ENCODE data around the gene GPR132.
"Not testable (repeated sequence)": the region's sequence is repeated elsewhere in the genome, so short reads cannot be mapped to it uniquely, and the experiment has no call there.

GPR132 gene

DNA sequence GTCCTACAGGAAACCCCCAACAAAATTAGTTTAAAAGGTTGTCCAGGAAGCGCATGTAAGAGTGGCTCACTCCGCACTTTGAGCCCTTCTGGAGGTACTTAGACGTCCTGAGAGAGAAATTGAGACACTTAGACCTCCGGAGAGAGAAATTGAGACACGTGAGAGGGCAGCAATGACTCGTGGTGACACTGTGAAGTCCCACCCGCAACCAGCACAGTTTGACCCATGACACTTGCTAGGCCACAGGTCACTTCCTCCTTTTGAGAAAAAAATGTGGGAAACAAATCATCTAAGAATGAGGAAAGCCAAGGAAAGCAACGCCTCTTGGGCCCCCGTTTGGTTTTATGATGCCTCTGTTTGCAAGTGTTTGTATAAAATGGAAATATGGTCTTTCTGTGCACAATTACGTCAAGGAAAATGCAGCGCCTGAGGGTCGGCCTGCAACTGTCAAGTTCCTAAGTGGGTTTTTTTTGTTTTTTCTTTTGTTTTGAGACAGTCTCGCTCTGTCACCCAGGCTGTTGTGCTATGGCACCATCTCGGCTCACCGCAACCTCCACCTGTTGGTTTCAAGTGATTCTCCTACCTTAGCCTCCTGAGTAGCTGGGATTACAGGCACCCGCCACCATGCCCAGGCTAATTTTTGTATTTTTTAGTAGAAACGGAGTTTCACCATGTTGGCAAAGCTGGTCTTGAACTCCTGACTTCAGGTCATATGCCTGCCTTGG, 30.8 kb downstream of the GPR132 start:
- no peak for DNase-seq

DNA sequence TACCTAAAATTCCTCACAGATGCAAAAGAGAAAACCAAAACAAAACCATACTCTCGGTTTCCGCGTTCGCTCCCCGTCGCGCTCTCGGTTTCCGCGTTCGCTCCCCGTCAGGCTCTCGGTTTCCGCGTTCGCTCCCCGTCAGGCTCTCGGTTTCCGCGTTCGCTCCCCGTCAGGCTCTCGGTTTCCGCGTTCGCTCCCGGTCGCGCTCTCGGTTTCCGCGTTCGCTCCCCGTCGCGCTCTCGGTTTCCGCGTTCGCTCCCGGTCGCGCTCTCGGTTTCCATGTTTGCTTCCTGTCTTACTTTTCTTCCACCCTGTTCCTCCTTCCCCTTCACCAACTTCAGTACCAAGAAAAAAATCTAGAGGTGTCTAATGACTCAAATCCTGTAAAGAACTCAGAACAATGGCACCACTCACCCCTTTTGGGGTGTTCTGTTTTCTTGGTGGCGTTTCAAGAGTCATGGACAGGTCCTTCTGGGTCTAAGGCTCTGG, 31.8 kb downstream of the GPR132 start:
- not testable (repeated sequence) for DNase-seq

GRCh38 chr14:105032451-105032901, 32.8 kb downstream of the GPR132 start:
- DNase-seq: not testable (repeated sequence)

DNA sequence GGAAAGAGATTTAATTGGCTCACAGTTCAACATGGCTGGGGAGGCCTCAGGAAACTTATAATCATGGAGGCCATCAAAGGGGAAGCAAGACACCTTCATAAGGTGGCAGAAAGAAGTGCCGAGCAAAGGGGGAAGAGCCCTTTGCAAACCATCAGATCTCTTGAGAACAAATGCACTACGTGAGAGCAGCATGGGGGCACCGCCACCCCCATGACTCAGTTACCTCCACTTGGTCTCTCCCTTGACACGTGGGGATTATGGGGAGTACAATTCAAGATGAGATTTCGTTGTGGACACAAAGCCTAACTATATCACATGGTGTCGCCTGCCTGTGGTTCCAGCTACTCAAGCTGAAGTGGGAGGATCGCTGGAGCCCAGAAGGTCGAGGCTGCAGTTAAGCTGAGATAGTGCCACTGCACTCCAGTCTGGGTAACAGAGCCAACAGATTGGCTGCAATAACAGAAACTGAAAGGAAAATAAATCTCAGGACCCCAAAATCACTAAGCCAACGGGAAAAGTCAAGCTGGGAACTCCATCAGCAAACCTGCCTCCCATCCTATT, 34.3 kb downstream of the GPR132 start:
- no peak for DNase-seq

- no peak for DNase-seq
Measured at GRCh38 chr14:105030194-105030593, 35.0 kb downstream of the GPR132 start.

DNA sequence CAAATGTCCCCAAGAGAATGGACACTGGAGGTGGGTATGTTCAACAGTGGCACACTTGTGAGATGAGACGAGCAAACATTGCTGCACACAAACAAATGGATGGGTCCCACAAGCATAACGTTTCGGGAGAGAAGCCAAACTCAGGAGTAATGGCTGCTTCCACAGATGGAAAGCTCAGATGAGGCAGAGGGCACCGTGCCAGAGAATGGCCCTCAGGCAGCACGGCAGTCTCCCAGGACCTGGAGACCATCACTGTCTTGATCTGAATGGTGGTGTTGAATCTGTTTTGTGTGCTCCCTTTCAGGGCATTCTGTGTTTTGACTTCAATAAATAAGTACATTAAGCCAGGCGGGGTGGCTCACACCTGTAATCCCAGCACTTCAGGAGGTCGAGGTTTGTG, 35.8 kb downstream of the GPR132 start:
- DNase-seq: no peak

DNA sequence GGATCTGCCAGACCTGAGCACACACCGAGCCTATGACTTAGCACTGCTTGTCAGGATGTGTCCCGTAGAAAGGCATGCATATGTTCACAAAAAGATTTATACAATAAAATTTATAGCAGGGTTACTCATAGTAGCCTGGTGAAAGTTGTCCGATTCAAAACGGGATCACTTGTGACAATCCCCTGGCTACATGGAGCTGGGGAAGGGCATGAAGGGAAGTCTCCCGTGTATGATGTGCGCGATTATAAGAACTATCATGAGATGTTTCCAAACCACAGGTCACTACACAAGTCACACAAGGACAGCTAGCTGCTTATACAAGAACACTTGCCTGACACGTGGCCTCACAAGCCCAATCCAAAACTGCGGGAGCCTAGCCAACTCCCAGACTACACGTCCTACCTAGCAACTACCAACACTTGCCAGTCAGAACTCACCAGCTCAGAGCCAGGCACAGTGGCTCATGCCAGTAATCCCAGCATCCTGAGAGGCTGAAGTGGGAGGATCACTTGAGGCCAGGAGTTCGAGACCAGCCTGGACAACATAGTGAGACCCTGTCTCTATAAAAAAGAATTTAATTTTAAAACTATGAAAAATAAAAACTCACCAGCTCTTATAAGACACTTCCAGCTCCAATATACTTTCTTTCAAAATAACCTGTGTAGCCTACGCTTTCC, 36.8 kb downstream of the GPR132 start:
- no peak for DNase-seq

DNA sequence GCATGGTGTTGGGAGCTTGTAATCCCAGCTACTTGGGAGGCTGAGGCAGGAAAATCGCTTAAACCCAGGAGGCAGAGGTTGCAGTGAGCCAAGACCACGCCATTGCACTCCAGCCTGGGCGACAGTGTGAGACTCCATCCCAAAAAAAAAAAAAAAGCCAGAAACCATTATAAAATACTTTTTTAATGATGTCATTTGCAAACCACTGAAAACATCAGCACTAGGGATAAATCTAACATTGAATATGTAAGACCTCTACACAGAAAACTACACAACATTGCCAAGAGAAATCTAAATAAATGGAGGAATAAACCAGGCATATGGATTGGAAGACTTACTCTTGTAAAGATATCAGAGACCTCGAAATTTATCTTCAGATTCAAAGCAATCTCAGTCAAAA, 37.5 kb downstream of the GPR132 start:
- not testable (repeated sequence) for DNase-seq

GRCh38 chr14:105026802-105027563, 38.2 kb downstream of the GPR132 start:
- no peak for DNase-seq

GRCh38 chr14:105026033-105026785, 39.0 kb downstream of the GPR132 start:
- DNase-seq: no peak

DNA sequence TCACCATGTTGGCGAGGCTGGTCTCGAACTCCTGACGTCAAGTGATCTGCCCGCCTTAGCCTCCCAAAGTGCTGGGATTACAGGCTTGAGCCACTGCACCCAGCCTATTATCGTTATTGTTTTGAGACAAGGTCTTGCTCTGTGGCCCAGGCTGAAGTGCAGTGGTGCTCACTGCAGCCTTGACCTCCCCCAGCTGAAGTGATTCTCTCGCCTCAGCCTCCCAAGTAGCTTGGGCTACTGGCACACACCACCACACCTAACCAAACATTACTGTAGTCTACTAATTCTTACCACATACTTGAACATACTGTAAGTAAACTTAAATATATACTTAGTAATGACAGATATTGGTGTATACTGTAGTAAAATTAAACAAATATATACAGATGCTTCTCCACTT, 39.8 kb downstream of the GPR132 start:
- no peak for DNase-seq

DNA sequence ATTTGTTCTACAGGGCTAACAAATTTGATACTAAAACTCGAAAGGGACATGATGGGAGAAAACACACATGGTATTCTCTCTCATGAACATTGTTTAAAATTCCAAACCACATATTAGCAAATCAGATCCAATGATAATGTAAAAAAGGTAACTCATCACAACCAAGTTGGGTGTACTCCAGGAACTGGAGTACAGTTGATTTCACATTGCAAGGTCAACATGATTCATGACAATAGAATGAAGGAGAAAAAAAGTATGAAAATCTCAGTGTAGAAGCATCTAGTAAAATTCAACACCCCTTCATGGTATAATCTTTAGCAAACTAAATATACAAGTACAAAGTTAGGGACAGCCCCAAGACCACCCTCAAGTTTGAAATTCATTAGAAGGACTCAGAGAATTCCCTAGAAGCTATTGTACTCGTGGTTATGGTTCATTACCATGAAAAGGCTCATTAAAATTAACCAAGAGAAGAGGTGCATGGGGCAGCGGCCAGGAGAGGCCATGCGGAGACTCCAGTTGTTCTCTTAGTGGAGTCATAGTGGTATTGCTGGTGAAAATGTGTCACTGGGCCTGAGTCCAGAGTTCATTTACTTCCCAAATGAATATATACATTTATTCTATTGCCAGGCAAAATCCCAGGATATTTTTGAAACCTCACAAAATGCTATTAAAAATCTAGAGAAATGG, 41.3 kb downstream of the GPR132 start:
- no peak for DNase-seq

DNA sequence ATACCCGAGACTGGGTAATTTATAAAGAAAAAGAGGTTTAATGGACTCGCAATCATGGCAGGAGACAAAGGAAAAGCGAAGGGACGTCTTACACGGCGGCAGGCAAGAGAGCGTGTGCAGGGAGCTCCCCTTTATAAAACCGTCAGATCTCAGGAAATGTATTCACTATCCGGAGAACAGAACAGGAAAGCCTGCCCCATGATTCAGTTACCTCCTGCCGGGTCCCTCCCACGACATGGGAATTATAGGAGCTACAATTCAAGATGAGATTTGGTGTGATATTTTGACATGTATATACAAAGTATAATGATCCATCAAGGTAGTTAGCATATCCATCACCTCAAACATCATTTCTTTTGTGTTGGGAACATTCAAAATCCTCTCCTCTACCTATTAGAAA, 42.1 kb downstream of the GPR132 start:
- no peak for DNase-seq

- no peak for DNase-seq
Measured at GRCh38 chr14:105022276-105022670, 43.0 kb downstream of the GPR132 start.

GRCh38 chr14:105021656-105022275, 43.5 kb downstream of the GPR132 start:
- no peak for DNase-seq

DNA sequence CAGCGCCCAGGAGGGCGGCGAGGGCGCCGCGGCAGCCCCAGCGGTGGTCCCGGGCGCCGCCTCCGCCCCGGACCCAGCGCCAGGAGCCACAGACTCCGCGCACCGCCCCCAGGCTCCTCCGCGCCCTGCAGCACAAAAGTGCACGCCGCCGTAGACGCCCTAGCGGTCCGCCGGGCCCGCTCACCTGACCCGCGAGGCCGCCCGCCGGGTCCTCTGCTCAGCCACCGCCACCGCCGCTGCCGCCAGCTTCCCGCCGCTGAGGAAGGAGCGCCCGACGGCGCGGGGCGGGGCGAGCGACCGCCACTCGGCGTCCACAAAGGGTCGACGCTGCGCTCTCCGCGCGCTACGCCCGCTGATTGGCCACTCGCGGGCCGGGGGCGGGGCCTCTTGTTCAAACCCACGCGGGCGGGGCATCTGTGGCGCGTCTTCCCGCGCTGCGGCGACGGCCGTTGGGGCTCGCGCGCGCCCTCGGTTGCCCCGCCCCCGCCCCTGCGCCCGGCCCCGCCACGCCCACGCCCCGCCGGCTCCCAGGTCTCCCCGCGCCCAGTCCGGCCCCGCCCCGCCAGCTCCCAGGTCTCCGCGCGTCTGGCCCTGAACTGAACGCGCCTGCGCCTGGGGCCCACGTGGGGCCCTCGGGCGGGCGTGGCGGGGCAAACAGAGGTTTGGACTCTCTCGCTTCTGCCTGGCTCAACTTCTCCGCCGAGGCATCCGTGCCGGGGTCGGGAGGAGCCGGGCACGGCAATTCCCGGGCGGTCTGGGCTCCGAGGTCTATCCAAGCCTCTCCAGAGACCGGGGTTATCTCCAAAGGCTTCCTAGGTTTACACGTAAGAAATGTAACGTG, 44.2 kb downstream of the GPR132 start, which contains the start of gene CDCA4:
TSS of gene CDCA4 (minus strand) at position 269 of the 841 bp plus-strand sequence. CDS start 9,154 bp downstream, outside the sequence.
- DNase-seq: peak; percentile 93 to 99 (median 98)

DNA sequence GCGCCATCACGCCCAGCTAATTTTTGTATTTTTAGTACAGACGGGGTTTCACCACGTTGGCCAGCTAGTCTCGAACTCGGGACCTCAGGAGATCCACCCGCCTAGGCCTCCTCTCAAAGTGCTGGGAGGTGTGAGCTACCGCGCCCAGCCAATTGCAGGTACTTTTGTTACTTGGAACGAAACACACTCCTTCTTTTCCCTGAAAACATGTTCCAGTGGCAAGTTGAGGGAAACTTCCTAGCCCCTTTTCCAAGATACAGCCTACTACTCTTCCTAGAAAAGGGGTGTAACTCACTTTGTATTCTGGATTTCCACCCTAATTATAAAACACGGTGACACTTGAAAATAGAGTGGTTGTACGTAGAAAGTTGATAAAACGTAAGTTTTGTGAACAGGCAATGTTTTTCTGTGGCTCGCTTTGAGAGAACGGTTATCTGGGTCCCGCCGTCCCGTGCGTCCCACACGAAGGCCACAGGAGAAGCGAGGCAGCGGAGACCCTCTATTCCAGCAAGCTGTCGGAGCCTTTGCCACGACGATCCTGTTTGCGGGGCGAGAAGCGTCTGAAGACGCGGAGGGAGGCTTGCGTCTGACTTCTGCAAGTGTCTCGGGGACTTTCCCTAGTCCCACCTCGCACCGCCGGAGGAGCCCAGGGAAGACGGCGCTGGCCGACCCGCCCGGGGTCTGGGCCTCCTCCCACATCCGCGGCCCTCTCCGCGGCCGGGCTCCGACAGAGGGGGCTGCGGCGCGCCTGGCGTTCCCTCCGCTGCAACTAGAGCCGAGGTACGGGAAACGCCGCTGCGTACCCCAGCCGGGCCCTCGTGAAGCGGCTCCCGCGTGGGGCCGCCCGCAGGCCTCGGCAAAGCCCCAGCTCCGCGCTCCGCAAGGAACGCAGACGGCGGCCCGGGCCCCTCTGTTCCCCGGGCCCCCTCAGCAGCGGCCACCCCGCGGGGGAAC, 45.1 kb downstream of the GPR132 start:
- peak in 3 of 4 experiments; percentile 14 to 42 (median 34) for DNase-seq

DNA sequence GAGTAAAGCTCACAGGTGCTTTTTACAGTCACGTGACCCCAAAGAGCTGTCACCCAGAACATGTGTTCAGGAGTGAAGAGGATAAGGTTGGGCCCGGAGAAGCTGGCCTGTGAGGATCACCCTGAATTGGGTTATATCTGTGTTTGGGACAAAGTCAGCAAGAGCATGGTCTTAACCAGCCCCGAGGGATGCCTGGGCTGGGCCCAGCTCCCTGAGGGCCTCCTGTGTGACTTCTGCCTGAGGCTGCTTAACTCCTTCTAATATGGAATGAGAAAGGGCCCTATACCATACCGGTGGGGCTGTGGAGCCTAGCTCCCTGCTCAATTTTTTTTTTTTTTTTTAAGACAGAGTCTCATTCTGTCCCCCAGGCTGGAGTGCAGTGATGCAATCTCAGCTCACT, 46.8 kb downstream of the GPR132 start:
- no peak for DNase-seq

GRCh38 chr14:105015905-105016304, 49.3 kb downstream of the GPR132 start:
- no peak for DNase-seq
